ENCODE data around the gene DMRTA2.

DMRTA2 gene

GRCh38 chr1:50422946-50423669 lies at the start of gene DMRTA2:
DMRTA2 (minus strand) TSS chr1:50423443; CDS start chr1:50421536, 1,907 bp downstream.
- peak; percentile 89 for DNase-seq

- no peak for DNase-seq
These were observed 48.7 kb upstream of the DMRTA2 start for GRCh38 chr1:50471967-50472366.

- no peak for DNase-seq
These were observed 39.7 kb upstream of the DMRTA2 start for GRCh38 chr1:50462964-50463363.

- no peak for DNase-seq
These were observed 35.3 kb upstream of the DMRTA2 start for GRCh38 chr1:50458507-50458906.

DNA sequence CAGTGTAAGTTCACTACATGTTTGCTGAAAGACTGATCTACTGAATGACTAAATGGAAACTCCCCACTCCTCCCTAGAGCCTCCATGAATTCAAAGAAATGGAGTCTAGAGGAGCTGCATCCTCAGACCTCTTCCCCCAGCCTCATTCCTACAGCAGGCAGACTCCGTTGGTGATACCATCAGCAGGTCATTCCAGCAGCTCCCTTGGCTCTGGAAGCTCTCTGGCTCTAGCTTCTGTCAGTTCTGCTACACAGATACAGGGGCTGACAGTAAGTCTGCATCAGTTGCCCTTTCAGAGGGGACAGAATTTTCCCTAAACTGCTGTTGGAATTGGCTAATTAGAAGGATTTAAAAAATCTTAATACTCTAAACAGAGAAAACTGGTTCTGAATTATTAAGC lies 31.7 kb upstream of the DMRTA2 start:
- DNase-seq: no peak

- peak; percentile 47 for DNase-seq
These were observed 30.0 kb upstream of the DMRTA2 start for GRCh38 chr1:50453266-50453665.

DNA sequence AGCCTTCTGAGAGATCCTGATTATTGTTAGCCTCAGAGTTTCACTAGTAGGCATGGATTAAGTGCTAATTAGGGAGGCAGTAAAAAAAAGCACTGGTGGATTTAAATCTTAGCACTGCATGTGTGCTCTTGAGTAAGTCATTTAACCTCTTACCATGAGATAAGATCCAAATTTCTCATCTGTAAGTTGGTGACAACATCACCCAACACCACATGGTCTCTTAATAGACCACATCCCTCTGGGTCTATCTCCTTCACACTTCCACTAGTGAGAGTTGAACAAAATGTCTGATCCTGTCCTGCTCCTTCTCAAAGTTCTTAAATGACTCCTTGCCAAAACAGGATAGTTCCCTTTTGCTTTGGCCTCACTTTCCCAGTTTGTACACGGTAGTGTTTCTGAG lies 29.5 kb upstream of the DMRTA2 start:
- DNase-seq: no peak

- no peak for DNase-seq
These were observed 27.8 kb upstream of the DMRTA2 start for GRCh38 chr1:50450861-50451653.

- no peak for DNase-seq
These were observed 24.7 kb upstream of the DMRTA2 start for GRCh38 chr1:50447961-50448360.

DNA sequence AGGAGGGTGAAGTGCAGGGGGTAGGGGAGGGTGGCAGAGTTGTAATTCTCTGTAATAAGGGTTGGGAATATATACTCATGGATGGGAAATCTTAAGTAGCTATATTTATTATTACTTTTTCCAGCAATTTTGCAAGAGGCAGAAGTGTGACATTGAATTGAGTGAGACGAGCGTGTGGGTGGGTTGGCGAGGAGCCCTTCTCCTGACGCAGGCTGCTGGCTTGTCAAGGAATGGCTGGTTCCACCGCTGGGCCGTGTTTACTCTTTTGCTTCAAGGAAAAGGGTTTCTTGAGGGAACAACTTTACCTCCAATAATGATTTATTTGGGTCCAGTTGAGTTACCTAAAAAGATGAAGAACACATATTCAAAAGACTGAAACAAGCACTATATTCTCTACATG lies 17.9 kb upstream of the DMRTA2 start:
- DNase-seq: no peak

- DNase-seq: no peak
These were observed 15.7 kb upstream of the DMRTA2 start for GRCh38 chr1:50438945-50439344.

- no peak for DNase-seq
These were observed 13.2 kb upstream of the DMRTA2 start for GRCh38 chr1:50436489-50436888.

DNA sequence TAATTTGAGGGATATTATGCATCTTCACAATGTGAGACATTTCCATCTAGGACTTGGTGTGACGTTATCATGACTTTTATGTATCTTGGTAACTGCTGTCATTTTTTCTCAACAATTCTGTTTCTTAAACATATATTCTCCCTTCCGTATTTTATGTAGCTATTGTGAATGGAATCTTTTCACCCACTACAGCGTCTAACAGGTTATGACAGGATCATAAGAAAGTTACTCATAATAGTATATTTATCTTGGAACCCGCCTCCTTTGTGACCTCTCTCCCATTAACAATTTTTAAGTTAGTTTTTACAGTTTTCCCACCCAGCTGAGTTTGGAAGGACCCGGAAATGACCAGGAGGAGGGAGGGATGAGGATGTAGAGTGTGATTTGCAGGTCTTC lies 6.8 kb upstream of the DMRTA2 start:
- no peak for DNase-seq

- no peak for DNase-seq
These were observed 4.9 kb upstream of the DMRTA2 start for GRCh38 chr1:50427818-50428779.

- no peak for DNase-seq
These were observed 4.0 kb upstream of the DMRTA2 start for GRCh38 chr1:50427086-50427817.

- DNase-seq: no peak
These were observed 3.5 kb upstream of the DMRTA2 start for GRCh38 chr1:50426702-50427085.

DNA sequence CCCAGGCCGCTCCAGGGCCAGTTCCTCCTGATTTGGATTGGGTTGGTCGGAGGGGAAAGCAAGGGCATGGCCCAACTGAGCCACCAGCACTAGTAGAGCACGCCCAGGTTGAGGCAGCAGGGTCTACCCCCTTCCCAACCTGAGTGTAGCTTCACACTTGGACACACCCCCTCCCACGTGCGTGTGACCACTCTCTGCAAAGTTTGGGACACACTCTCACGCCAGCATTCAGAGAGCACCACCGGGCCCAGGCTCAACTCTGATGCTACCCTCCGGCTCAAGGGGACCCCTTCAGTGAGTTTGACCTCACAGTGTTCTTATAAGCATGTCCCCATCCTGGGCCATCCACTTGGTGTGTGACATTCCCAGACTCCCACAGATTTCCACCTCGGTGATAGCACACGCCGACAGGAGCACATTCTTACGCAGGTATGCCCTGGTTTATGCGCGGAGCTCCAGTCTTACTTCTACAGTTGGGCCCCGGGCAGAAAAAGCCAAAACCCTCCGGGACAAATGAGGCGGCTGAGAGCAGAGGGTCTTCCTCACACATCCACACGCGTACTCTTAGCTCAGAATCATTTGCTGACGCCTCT lies 3.0 kb upstream of the DMRTA2 start:
- DNase-seq: no peak

DNA sequence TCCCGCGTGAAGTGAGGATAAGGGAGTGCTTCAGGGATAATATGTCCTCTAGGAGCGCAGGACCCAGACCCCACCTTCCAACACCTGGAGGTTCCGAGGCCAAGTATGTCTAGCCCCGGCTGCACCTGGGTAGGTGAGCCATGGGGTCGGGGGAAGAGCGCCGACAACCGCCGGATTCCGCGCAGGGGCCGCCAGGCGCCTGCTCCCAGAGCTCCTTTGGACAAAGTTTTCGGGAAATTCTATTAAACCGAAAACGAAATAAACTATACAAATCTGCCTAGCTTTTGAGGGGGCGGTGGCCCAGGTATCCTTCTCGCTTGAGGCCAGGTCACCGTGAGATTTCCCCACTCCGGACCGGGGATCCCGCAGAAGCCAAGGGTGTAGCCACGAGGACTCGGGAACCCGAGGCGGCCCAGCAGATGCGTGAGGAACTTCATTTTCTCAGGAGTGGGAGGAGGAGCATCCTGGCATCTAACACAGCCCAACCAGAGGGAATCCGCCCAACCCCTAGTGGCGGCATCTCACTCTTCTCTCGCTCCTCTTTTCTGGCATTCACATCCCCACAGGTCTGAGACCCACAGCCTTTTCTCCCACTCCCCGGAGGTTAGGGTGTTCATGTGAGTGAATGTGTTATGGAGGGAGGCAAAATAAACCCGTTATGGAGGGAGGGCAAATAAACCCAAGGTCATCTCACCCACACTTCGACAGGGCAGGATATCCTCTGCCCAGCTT lies 2.3 kb upstream of the DMRTA2 start:
- DNase-seq: no peak

GRCh38 chr1:50424884-50425375 lies 1.7 kb upstream of the DMRTA2 start:
- DNase-seq: no peak

GRCh38 chr1:50424045-50424883 lies 1.0 kb upstream of the DMRTA2 start:
- DNase-seq: peak; percentile 41
